ENCODE measurements around the gene PIP5K1B.

The PIP5K1B gene

GRCh38 chr9:69001921-69002320 is 296.9 kb downstream of the PIP5K1B start:
- DNase-seq, result no peak

- no peak for DNase-seq
Measured at GRCh38 chr9:69003051-69003450, 298.0 kb downstream of the PIP5K1B start.

GRCh38 chr9:69004836-69005235 is 299.8 kb downstream of the PIP5K1B start:
- DNase-seq, result no peak

GRCh38 chr9:69009708-69010107 is 304.7 kb downstream of the PIP5K1B start:
- no peak for DNase-seq

DNA sequence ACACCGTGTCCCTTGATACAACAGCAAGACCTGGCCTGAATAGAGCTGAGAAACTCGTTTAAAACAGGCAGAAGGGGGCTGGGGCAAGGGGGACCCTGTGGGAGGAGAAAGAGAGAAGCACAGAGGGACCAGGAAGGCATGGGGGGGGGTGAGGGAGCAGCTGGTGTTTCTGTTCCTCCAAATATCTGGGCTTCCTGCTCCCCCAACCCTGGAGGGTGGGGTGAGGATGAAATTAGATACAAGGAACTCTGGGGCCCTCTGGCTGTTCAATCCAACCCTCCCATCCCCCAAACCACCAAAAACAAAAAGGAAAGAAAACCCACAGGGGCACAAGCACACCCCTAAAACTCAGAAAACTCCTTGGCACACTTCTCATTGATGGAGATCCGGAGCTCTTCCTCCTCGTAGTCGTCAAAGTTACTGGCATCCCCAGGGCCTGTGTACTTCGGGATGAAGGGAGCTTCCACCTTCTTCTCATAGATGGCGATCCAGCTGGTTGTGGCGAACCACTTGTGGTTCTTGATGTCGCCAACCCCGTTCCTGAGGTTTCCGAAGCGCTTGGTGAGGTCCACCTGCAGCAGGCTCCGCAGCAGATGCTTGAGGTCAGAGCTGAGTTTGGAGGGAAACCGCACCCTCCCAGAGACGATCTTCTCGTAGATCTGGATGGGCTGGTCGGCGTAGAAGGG is 307.8 kb downstream of the PIP5K1B start:
- no peak for DNase-seq

DNA sequence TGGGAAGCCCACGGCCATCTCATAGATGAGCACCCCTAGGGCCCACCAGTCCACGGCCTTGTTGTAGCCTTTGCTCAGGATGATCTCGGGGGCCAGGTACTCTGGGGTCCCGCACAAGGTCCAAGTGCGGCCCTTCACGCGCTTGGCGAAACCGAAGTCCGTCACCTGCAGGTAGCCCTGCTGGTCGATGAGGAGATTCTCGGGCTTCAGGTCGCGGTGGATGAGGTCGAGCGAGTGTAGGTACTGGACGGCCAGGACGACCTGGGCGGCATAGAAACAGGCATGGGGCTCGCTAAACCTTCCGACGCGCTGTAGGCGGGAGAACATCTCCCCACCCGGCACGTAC is 308.3 kb downstream of the PIP5K1B start:
- DNase-seq, result no peak

GRCh38 chr9:69014013-69014412 is 309.0 kb downstream of the PIP5K1B start, which contains the start of gene PRKACG:
Gene PRKACG, minus strand, starts transcription at chr9:69014113. Its CDS starts 21 bp downstream, at chr9:69014092.
- DNase-seq, result no peak

GRCh38 chr9:69016191-69017096 is 311.4 kb downstream of the PIP5K1B start:
- no peak for DNase-seq

GRCh38 chr9:69018737-69019136 is 313.7 kb downstream of the PIP5K1B start:
- DNase-seq, result no peak

GRCh38 chr9:69019808-69020207 is 314.8 kb downstream of the PIP5K1B start:
- DNase-seq, result no peak

DNA sequence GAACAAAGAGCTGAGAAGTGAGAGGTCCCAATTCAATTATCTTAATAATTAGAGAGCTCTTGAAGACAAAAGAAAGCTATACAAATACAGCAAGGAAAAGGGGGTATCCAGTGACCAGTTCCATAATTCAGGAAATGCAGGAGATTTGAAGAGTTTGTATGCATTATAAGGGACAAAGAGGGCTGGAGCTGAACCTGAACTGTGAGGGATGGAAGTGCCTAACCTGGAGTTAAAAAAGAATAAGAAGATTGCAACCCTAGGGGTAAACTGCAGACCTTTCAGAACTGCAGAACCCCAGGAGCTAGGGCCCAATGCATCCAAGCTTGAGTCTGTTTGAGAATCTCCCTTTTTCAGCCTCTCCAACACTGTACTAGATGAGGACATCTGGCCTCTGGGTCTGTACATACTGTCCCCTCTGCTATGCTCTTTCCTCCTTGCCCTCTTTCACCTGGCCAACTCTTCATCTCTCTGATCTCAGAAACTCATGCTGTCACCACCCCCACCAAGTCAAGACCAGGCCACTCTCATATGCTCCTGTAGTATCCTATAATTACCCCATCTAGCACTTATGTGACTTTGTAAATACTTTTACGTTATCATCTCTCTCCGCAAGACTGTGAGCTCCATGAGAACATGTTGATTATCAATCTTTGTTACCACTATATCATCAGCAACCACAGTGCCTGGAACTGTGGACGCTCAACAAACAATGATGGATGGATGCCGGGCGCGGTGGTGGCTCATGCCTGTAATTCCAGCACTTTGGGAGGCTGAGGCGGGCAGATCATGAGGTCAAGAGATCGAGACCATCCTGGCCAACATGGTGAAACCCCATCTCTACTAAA is 315.5 kb downstream of the PIP5K1B start:
- DNase-seq, result no peak

GRCh38 chr9:69023650-69024049 is 318.6 kb downstream of the PIP5K1B start:
- no peak for DNase-seq

DNA sequence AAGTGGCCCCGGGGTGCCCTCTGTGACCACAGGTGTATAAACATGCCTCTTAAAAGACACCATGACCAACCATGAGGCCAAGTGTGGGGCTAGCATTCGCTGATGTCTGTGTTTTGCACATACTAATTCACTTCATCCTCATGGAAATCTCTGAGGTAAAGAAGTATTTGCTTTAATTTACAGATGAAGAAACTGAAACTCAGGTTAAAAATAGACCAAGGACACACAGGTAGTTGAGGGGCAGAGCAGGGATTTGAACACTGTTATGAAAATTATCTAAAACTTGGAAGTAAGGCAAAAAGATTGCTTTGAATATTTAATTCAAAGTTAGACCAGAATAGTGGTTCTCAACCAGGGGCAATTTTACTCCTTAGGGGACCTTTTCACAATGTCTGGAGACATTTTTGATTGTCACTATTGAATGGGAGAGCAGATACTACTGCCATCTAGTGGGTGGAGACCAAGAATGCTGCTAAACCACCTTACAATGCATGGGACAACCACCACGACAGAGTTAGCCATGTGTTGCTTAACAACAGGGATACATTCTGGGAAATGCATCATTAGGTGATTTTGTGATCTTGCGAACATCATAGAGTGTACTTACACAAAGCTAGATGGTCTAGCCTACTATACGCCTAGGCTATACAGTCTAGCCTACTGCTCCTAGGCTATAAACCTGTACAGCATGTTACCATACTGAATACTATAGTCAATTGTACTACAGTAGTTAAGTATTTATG is 322.5 kb downstream of the PIP5K1B start:
- DNase-seq, result peak; percentile 0

GRCh38 chr9:69028754-69029153 is 323.7 kb downstream of the PIP5K1B start:
- DNase-seq, result no peak

GRCh38 chr9:69029535-69029934 is 324.5 kb downstream of the PIP5K1B start:
- no peak for DNase-seq

DNA sequence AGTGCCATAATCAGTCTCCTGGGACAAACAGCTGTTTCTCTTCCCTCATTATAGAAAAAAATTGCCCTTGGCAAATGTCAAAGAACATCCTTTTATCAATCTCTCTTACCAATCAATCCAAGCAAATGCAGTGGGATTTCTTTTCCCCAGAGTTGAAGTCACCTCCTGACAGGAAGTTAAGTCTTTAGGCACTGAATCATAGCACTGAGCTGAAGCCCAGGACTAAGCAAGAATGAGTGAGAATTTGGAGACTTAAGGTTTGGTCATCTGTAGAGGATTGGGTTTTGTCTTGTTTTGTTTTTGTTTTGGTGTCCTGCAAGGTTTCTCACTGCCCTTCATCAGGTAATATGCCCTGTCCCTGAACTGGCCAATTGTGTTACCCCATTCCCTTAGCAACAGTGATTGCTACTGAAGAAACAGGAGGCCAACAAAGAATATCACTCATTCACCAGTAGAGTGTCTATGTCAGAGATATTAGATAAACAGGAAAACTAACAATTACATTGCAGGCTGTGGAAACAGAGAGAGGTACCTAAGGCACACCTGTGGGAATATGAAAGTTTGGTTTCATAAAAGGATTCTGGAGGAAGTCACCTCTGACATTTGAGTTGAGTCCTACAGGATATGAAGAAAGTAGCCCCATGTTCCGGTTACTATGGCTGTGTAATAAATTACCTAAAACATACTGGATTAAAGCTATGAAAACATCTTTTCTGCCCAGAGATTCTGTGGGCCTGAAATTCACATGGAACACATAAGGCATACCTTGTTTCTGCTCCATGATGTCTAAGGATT is 326.0 kb downstream of the PIP5K1B start:
- DNase-seq, result no peak

GRCh38 chr9:69034071-69034470 is 329.0 kb downstream of the PIP5K1B start:
- DNase-seq, result no peak

- peak; percentile 31 for DNase-seq
Measured at GRCh38 chr9:69035438-69036308, 330.6 kb downstream of the PIP5K1B start, which contains the start of gene FXN. Gene FXN, plus strand, starts transcription at chr9:69035752. Its CDS starts 31 bp downstream, at chr9:69035783.

GRCh38 chr9:69036309-69036708 is 331.3 kb downstream of the PIP5K1B start:
- no peak for DNase-seq

GRCh38 chr9:69036799-69037198 is 331.8 kb downstream of the PIP5K1B start:
- DNase-seq, result no peak

GRCh38 chr9:69040646-69041045 is 335.6 kb downstream of the PIP5K1B start:
- DNase-seq, result no peak
